Measurements from ENCODE around the gene MBTD1. TPM values are rescaled to one million over a fixed set of nuclear protein-coding genes. Genes with fewer than 3 reads are reported as not detected.

The MBTD1 gene
- total and polyA plus RNA-seq, 9 of the 15 experiments (the other 6 are each of a cell fraction or from before 2014, with no cell fraction given), result 2.1 to 26.3 (median 13.3) TPM

- TF ChIP-seq ATF2 (CRISPR knock-in tag; IDR thresholded peaks at IDR 0.05) (no peak), SAFB (IDR thresholded peaks at IDR 0.05; ENCODE audit: borderline replicate concordance, low read depth, low read length) (peak; percentile 93), MXI1 (IDR thresholded peaks at IDR 0.05; ENCODE audit: low read depth, low read length) (peak; percentile 85), ZBTB9 (CRISPR knock-in tag; IDR thresholded peaks at IDR 0.05) (peak; percentile 74; the same call in 1 of the 2 replicates), FOXK2 (conservative IDR thresholded peaks at IDR 0.05 in 1 of 2, IDR thresholded peaks at IDR 0.05 in 1 of 2; ENCODE audit: low read depth in 2 of 2) (no peak), DMBX1 (CRISPR knock-in tag; IDR thresholded peaks at IDR 0.05; ENCODE audit: borderline replicate concordance) (no peak), E2F5 (CRISPR knock-in tag; IDR thresholded peaks at IDR 0.05) (0 out of 2 replicates have a peak, but pooled peaks have one; percentile 51), ZNF165 (CRISPR knock-in tag; IDR thresholded peaks at IDR 0.05; ENCODE audit: borderline replicate concordance) (no peak), ETV1 (tag; conservative IDR thresholded peaks at IDR 0.05; ENCODE audit: low read depth) (no peak), PYGO2 (tag; IDR thresholded peaks at IDR 0.05) (no peak), RCOR1 (IDR thresholded peaks at IDR 0.05; ENCODE audit: borderline replicate concordance in 1 of 2, low read depth in 2 of 2, low read length in 2 of 2) (no peak), ZC3H4 (CRISPR knock-in tag; IDR thresholded peaks at IDR 0.05; ENCODE audit: borderline replicate concordance) (0 out of 2 replicates have a peak, but pooled peaks have one; percentile 66), NR4A1 (CRISPR knock-in tag; IDR thresholded peaks at IDR 0.05) (no peak), NR4A1 (tag; IDR thresholded peaks at IDR 0.05) (0 out of 2 replicates have a peak, but pooled peaks have one; percentile 25), FOXK1 (CRISPR knock-in tag; IDR thresholded peaks at IDR 0.05; ENCODE audit: borderline replicate concordance) (no peak), ZNF785 (CRISPR knock-in tag; IDR thresholded peaks at IDR 0.05) (no peak), ZNF280A (IDR thresholded peaks at IDR 0.05; ENCODE audit: low read depth, partially characterized antibody) (no peak), CGGBP1 (CRISPR knock-in tag; IDR thresholded peaks at IDR 0.05) (0 out of 2 replicates have a peak, but pooled peaks have one; percentile 54), FOXM1 (IDR thresholded peaks at IDR 0.05; ENCODE audit: low read depth) (no peak), FOXM1 (CRISPR knock-in tag; IDR thresholded peaks at IDR 0.05; ENCODE audit: low read depth) (peak; percentile 73; the same call in 1 of the 2 replicates), HEY1 (CRISPR knock-in tag; IDR thresholded peaks at IDR 0.05; ENCODE audit: borderline replicate concordance) (no peak)
These were observed 93.5 kb downstream of the MBTD1 start, which contains the start of gene NME2 (continued) for GRCh38 chr17:51166198-51166986.
